Stimulated activated CD8-positive, alpha-beta memory T cell treated with anti-CD3 and anti-CD28 coated beads, Interleukin-12 subunit alpha, Interleukin-12 subunit beta, amount 100 ng/mL, for 24 hours (primary cell): ENCODE results near the gene EARS2.
"Not testable (repeated sequence)": the region's sequence is repeated elsewhere in the genome, so short reads cannot be mapped to it uniquely, and the experiment has no call there.

Experiments used
- DNase-seq: peaks from one replicate; pipeline ENCODE4 v3.0.0-alpha.2; 2020; ENCODE audit errors: extremely low read depth

Gene EARS2

DNA sequence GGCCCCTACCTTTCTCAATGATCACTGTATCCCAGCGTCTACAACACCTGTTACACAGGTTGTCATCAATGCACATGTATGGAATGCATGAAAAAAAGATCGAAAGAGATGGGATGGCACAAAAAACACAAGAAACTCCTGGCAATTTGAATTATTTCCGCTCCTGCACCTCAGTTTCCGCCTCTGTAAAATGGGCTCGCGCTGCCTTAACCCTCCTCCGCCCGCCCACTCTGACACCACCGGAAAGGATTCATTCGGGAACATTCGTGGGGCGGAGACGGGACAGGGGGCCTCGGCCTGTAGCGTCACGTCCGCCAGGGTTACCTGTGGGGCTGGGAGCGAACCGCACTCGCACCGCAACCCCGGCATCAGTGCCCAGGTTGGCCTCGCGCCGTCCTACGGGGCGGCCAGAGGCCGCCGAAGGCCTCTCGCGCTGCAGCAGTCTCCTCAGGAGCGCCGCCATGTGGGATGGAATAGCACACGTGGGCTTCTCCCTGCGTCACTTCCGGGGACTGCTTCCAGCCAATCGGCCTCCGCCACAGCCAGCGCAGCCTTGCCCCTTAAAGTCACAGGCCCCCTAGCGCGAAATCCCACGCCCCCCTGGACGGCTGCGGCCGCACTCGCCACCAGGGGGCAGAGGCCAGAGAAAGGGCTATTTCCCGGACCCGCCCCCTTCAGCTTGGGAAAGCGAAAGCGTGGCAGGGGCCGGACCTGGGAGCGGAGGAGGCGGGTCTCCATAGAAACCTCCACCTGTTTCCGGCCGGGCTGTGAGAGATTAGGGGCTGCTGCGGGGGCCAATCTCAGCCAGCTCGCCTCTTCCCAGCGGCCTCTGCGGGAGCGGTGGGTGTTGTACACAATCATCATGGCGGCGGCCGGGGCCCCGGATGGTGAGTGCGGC lies at the start of gene EARS2, which contains the start of gene UBFD1:
Gene EARS2, minus strand, starts transcription at position 470 of the 898 bp plus-strand sequence. Its CDS starts 7 bp downstream, at position 463.
Gene UBFD1, plus strand, starts transcription at position 847 of the 898 bp plus-strand sequence. Its CDS starts 16 bp downstream, at position 863.
- DNase-seq: peak; percentile 96

- DNase-seq: no peak
Observed at GRCh38 chr16:23597003-23597756, 40.0 kb upstream of the EARS2 start.

DNA sequence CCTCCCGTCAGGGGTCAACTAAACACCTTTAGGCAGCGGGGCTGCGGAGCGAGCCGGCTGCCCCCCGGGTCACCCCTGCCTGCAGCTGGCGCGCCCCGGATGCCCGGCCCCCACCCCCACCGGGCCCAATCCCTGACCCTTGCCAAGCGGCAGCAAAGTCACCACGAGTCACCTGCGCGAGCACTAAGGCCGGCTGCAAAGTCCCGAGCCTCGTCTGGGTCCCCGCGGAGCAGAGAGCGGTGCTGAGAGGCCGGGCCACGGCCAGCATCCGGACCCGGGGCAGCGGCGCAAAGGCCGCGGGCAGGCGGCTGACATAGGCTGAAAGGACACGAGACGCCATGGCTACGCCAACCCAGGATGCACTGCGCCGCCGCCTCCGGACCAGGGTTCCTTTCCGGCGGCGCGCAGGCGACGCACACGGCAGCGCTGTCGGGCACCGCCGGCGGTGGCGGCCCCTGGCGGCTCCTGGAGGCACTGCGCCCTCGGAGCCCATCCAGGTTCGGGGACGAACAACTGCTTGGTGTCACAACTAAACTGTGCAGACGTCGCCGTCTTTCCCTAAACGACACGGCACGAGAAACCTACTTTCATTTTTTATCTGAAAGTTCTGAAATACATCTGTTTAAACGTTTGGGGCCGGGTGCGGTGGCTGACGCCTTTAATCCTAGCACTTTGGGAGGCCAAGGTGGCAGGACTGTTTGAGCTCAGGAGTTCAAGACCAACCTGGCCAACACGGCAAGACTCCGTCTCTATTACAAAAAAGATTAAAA lies 39.0 kb upstream of the EARS2 start, which contains the start of gene NDUFAB1:
Gene NDUFAB1, minus strand, starts transcription at position 366 of the 770 bp plus-strand sequence. Its CDS starts 26 bp downstream, at position 340.
- peak; percentile 78 for DNase-seq

GRCh38 chr16:23595246-23595950 lies 38.2 kb upstream of the EARS2 start:
- no peak for DNase-seq

GRCh38 chr16:23594186-23594585 lies 37.0 kb upstream of the EARS2 start:
- DNase-seq: no peak

GRCh38 chr16:23590181-23590580 lies 33.0 kb upstream of the EARS2 start:
- no peak for DNase-seq

DNA sequence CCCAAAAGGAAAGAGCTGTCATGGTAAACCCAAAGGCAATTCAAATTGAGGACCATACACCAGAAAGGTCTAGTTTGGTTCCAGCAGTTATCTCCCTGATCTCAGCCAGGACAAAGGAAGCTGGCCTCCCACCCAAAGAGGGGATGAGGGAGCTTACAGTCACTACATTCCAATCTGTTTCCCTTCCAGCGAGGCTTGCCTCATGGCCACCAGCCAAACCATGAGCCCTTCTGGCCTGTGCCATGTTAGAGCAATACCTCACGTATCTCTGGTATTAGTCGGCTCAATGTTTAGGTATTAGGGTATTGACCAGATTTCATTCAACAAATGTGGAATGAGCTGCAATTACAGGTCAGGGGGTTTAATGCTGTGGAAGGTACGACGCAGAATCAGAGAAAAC lies 30.6 kb upstream of the EARS2 start:
- DNase-seq: no peak

DNA sequence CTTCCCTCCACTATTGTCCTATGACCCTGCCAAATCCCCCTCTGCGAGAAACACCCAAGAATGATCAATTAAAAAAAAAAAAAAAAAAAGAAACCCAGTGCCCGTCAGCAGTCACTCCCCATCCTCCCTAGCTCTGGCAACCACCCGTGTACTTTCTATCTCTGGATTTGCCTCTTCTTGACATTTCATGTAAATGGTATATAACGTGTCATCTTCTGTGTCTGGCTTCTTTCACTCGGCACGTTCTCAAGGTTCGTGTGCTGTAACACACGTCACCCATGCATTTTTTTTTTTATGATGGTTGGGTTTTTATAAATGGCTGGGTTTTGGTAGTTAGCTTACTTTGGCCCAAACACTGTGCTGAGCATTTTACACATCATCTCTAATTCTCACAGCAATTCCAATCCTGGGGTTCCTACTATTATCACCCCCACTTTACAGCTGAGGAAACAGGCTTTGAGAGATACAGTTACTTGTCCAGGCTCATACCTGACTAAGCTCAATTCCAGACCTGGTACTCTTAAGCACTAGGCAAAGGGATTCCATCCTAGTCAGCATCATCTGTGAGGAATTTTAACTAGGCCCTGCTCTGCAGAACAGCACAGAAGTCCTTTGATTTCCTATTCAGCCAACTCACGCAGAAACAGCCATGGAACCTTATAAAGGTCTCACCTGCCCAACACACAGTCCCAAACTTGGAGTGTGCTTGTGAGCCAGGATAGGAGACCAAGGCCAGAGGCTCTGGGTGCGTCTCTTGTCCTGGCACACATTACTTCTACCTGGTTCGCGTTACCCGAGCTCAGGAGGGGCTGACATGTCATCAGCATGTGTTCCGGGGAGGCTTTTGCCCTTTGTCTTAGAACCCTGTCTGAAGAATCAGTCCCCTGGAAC lies 27.3 kb upstream of the EARS2 start:
- no peak for DNase-seq

DNA sequence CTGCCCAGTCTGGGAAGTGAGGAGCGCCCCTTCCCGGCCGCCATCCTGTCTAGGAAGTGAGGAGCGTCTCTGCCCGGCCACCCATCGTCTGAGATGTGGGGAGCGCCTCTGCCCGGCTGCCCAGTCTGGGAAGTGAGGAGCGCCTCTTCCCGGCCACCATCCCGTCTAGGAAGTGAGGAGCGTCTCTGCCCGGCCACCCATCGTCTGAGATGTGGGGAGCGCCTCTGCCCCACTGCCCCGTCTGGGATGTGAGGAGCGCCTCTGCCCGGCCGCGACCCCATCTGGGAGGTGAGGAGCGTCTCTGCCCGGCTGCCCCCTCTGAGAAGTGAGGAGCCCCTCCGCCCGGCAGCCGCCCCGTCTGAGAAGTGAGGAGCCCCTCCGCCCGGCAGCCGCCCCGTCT lies 26.1 kb upstream of the EARS2 start:
- not testable (repeated sequence) for DNase-seq

GRCh38 chr16:23581764-23582163 lies 24.6 kb upstream of the EARS2 start:
- DNase-seq: no peak

- no peak for DNase-seq
Observed at GRCh38 chr16:23580391-23580790, 23.2 kb upstream of the EARS2 start.

DNA sequence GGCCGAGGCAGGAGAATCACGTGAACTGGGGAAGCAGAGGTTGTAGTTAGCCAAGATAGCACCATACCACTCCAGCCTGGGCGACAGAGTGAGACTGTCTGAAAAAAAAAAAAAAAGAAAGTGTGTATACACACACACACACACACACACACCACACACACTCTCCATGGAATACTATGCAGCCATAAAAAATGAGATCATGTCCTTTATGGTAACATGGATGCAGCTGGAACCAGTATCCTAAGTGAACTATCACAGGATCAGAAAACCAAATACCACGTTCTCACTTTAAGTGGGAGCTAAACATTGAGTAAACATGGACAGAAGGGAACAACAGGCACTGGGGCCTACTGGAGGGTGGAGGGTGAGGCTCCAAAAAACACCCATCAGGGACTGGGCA lies 22.2 kb upstream of the EARS2 start:
- no peak for DNase-seq

- DNase-seq: no peak
Observed at GRCh38 chr16:23578101-23578830, 21.1 kb upstream of the EARS2 start.

DNA sequence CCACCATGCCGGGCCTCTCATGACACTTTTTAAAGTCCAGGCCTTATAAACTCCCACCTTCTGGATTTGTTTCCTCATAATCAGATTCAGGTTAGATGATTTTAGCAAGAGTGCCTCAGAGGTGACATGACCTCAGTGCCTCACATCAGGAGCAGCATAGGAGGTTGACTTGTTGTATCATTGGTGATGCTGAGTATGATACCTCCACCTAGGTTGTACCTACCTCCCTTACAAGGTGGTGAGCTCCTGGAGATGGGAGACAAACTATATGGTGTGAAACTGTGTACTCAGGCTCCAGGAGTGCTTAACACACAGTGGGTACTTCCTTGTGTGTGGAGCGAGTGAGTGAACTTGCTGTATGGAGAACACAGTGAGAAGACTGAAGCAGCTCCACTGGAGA lies 20.3 kb upstream of the EARS2 start:
- no peak for DNase-seq

DNA sequence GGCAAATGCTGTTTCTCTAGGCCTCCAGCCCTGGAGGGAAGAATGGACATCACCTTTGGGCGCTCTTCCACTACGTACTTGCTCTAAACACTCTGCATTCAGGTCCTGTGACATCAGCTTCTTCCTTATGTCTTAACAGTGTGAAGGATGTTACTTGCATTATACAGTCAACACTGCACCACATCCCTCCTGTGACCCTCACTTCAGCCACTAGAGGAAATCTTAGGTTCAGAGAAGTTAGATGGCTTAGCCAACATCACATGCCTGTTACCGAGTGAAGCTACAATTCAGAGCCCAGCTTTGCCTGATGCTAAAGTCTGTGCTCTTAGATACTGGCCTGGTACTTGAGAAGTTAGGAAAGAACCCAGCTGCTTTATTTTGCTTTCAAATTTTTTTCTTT lies 18.7 kb upstream of the EARS2 start:
- DNase-seq: no peak

DNA sequence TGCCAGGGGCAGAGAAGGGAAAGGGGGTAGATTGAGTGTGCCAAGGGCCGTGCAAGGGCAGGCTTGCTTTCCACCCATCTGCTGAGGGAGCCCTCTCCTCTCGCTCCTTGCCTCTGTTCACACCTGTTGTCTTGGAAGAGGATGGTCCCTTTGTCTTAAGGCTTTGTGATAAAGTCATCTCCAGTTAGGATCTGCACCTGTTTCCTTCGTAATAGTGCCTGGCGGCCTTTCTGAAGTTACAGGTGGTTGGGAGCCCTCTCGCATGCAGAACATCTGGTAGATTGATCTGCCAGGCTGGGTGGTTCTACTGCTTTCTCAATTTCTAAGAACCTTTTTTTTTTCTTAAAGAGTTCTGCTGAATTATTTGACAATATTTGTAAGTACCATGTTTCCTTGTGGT lies 16.7 kb upstream of the EARS2 start:
- no peak for DNase-seq

GRCh38 chr16:23572394-23572793 lies 15.2 kb upstream of the EARS2 start:
- DNase-seq: no peak

- DNase-seq: no peak
Observed at GRCh38 chr16:23571895-23572294, 14.7 kb upstream of the EARS2 start.

- no peak for DNase-seq
Observed at GRCh38 chr16:23570992-23571632, 14.0 kb upstream of the EARS2 start.
